Bone marrow (tissue), 2 donors: ENCODE measurements around the gene SCAMP2.

Experiments used
- DNase-seq, 2 donors: peaks; one replicate each; lab custom pipeline; 2025; lab: John Stamatoyannopoulos, UW

Gene SCAMP2

DNA sequence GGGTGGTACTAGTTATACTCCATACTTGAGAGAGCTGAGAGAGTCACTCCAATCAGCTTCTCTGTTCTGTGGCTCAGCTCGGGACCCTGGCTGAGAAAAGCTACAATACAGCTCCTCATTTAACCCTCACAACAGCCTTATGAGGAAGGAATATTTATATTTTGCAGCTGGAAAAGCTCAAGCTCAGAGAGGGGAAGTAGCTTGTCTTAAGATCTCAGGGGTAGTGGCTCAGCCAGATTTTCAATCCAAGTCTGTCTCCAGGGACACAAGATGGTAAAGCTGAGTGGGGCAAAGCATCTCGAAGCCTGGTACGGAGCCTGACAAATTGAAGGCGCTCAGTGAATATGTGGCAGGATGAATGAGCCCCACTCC lies 14.8 kb downstream of the SCAMP2 start:
- no peak for DNase-seq

DNA sequence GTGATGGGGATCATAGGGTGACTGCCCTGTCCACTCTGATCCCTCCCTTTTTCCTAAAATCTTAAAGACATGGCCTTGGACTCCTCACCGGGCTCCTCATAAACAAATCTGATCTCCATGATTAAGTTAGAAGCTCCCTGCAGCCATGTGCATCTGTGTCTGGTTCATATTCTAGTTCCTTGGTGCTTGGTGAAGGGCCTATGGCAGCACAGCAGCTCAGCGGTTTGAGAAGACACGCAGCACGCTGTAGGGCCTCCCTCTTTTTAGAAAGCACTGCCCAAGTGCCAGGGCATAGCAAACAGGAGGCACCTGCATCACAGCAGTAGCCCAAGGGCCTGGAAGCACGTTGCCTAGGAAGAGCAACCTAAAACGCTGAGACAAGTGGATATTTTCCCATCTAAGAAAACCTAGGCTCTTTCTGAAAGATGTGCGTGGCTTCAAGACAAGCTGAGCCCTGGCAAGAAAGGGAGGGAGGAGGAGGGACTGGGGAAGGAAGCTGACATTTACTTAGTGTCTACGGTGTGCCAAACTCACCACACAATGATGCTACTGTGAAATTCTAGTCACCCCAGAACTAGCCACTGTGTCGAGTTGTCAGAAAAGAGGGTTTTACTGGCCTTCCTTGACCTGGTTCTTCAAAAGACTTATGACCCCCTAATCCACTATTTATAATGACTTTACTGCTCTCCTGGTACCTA lies 15.3 kb downstream of the SCAMP2 start:
- no peak for DNase-seq

DNA sequence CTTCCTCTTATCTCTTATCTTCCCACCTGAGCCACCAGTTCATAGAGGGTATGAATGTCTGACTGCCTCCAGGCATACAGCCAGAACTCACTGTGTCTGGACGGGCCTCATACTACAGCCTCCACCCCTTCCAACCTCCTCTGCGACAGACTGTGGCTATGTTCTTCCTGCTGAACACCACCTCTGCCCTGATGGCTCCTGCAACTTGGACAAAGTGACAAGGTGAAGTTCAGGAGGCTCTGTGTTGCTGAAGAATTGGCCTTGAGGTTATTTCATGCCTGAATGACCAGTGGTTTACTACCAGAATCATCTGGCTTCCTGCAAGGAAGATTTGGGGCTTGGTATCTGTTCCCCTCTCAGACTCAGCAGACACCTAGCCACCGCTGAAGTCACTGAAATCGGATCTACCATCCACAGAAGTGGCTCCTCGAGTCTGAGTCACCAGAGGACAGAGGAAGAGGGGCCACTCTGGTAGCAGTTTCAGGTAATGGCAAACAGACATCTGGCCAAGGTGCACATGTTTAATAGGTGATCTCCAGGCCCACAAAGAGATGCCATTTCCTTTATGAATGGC lies 16.0 kb downstream of the SCAMP2 start:
- no peak for DNase-seq

- no peak for DNase-seq
Observed at GRCh38 chr15:74856537-74856936, 16.6 kb downstream of the SCAMP2 start.

- no peak for DNase-seq
Observed at GRCh38 chr15:74855857-74856256, 17.3 kb downstream of the SCAMP2 start.

DNA sequence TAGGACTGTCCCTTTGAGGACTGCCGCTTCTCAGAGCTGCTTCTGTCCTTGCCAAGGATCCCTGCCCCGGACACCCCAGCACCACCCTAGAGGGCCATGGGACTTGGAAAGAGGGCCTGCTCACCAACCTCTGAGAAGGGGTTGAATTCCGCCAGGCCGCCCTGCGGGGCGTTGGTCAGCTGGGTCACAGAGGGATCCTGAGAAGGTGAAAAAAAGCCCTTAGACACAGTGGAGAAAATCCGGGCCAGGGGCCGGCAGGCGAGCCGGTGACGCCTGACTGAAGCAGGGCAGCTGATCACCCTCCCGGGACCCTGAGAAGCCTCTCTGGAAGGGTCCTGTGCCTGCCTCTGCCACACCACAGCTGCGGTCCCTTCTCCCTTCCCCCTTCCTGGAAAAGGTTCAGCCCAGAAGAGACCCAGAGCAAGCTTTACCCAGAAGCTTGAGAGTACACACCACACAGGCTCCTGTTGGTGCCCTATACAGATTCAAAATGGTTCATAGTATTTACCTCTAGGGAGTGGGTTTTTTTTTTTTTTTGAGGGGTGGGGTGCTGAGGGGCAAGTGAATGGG lies 18.6 kb downstream of the SCAMP2 start:
- no peak for DNase-seq

DNA sequence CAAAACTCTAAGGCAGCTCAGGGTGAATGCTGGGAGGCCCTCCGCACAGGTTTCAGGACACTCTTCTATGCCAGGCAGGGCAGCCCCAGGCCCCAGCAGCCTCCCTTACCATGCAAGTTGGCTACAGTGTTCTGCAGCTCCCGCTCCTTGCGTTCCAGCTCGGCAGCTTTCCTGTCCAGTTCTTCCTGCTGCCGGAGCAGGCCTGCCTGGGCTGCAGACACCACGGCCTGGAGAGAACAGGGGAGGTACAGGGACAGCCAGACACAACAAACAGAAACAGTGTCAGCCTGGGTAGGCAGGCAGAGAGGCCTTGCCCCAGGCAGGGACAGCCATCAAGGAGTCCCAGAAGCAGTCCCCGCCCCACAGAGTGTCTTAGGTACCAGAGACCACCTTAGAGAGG lies 21.2 kb downstream of the SCAMP2 start:
- no peak for DNase-seq

- DNase-seq: no peak
Observed at GRCh38 chr15:74850393-74850792, 22.8 kb downstream of the SCAMP2 start.

DNA sequence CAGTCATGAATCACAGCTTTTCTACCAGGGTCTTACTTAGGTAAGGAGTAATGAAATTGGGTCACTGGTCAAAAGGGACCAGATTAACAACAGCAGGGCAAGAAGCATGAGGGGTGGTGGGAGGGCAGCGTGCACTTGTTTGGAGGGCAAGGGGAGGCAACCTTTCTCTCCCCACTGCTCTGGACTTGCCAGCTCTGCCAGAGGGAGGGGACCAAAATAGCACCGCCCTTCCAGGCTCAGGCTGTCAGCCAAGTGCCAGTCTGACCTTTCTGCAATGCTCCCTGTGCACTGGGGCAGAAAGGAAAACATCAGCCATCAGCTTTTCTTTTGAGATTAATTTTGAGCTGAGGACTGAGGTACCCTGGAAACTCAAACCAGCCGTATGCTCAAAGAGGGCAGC lies 25.7 kb downstream of the SCAMP2 start:
- no peak for DNase-seq

DNA sequence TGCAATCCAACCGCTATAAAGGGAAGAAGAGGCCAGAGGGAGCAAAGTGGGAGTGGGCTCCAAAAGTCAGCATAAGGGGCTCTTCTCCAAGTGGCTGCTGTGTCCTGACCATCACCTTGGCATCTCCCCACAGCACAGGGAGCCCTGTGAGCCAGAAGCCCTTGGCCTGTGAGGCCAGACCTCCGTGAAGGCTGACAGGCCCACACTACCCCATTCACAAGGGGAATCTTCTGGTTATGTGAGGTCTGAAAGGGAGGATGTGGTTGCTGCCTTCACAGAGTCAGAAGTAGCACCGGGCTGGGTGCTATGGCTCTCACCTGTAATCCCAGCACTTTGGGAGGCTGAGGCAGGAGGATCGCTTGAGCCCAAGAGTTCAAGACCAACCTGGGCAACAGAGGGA lies 27.6 kb downstream of the SCAMP2 start:
- DNase-seq: no peak

DNA sequence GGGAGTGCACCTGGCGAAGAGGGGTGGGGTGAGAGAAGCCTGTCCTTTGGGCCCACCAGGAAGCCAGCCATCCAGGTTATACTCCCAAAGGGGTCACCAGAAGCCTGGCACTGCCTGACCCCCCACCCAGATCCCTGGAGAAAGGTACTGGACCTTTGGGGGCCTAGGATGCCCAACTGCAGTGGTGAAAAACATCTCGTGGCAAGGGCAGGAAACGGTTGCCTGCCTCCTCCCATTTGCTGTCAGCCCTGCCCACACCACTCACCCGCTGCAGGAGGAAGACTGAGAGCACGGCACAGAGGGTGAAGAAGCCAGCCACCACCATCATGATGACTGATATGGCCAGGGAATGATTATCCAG lies 28.0 kb downstream of the SCAMP2 start:
- DNase-seq: no peak

- DNase-seq: no peak
Observed at GRCh38 chr15:74844319-74845207, 28.6 kb downstream of the SCAMP2 start.

- no peak for DNase-seq
Observed at GRCh38 chr15:74843891-74844299, 29.3 kb downstream of the SCAMP2 start.

DNA sequence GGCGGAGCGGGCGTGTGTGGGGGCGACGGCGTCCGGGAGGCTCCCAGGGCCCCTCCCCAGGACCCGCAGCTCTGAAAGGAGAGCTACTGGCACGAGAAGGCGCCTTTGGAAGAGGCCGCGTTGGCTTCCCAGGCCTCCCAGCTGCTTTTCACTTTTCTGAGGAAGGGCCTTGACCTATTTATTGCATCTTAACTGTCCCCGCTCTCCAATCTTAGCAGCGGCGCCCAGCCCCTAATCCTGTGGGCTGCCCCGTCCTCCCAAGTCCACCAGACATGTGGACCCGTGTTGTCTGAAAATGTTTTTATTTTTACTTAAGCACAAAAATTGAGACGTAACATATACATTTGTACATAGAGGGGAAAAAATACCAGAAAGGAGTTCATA lies 29.7 kb downstream of the SCAMP2 start:
- no peak for DNase-seq

- DNase-seq: peak; percentile 72 to 78
Observed at GRCh38 chr15:74842581-74843444, 30.4 kb downstream of the SCAMP2 start, which contains the start of gene ULK3. Gene ULK3, minus strand, starts transcription at chr15:74843156. Its CDS starts 51 bp downstream, at chr15:74843105.

DNA sequence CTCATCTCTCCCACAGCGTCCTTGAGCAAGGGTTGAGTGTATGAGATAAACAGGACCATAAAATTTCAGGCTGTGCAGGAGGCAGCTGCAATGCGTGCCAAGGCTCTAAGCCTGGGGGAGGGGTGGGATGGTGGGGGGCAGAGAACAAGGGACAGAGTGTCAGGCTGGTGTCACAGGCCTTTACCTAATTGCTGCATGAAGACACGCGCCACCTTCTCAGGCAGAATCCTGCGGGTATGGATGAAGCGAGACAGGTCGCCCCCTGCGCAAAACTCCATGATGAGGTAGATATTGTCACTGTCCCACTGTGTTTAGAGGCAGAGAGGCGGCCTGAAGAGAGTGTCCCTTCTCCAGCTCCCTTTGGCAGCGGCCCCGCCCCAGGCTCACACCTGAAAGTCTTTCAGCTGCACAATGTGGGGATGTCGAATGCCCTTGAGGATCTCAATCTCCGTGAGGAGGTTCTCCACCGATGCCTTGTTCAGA lies 31.2 kb downstream of the SCAMP2 start:
- DNase-seq: no peak

GRCh38 chr15:74840851-74841775 lies 32.1 kb downstream of the SCAMP2 start:
- no peak for DNase-seq

DNA sequence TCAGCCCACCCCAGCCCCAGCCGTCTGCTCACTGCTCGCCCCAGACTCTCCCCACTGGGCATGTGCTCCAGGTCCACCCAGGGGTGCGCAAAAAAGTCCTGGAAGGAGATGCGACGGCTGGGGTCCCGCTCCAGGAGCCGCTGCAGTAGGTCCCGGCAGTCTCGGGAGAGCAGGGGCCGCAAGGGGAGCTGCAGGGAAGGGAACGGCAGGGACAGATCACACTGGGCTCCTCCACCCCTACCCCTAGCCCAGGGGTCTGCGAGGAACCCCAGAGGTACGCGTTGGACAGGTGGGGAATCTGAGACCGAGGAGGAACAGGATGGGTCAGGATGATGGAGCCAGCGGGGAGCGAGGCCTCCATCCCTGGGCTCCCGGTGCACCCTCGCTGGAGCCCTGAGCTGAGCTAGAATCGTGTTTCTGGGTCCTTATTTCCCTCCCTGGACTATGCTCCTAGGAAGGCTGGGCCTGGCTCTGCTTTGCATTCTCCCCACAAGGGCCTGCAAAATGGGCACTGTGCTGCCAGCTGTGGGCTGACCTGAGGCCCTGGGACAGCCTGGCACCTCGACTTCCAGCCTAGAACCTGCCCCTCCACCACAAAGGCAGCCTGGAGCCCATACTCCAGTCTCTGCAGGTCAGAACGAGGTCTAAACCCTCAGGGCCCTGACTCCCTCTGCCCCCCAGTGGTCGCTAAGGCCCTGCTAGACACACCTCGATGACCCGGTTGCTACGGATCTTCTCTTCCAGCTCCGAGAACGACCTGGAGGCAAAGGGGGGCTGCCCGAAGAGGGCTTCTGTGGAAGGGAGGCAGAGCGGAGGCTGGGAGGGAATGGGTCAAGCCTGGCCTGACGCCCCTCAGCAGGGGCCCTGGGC lies 33.4 kb downstream of the SCAMP2 start:
- DNase-seq: no peak

DNA sequence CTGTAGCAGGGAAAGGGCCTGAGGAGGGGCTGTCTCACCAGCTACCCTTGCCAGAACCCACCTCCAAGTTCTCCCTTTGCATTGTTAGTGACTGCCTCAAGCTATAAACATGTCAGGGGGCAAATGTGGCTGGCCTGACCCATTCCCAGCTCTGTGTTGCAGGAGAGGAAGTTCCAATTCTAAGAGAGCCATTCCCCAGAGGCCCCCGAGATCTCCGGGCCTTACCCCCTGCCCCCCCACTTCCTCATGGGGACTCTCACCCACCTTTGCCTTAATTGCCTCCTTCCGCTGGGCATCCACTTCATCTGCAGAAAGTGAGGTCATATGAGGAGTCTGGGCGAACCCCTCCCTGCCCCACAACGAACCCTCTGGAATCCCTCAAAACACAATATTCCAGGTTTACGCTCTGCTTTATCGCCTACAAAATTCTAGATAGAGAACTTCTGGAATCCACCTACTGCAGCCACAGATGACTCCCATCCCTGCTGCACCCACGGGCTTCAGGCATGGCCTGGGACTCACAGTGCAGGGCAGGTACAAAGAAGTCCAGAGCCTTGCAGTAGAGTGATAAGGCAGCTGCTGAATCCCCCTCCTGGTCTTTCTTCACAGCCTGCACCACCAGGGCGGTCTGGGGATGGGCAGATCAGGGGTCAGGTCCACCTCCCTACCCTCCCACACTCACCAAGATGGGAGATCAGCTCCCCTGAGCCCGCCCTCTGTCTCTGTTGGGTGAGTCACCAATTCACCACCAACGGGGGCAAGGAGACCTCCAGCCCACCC lies 34.2 kb downstream of the SCAMP2 start:
- no peak for DNase-seq
